ENCODE data around the gene SNX5. TPM values are rescaled to one million over a fixed set of nuclear protein-coding genes. Genes with fewer than 3 reads are reported as not detected.
"Not testable (repeated sequence)": the region's sequence is repeated elsewhere in the genome, so short reads cannot be mapped to it uniquely, and the experiment has no call there.

The SNX5 gene
- total RNA-seq, 4 donors from 2014 or later = 49.8 to 88.8 (median 60.9) TPM

DNA sequence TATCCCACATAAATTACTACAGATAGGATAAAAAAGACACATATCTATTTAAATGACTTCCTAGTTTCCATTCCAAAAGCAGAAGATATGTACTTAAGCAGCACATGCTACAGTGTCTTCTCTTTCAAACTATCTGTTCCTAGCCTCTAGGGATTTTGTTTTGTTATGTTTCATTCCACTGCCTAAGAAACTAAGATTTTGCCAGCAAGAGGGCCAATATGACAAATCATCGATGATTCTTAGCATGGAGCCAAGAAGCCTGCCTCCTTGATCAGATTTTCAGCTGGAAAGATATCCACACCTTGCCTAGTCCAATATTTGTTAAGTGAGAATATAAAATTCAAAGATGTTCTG lies 7.0 kb downstream of the SNX5 start:
- no peak for TF ChIP-seq POLR2A (IDR thresholded peaks at IDR 0.05)
- TF ChIP-seq, protein P1, sequence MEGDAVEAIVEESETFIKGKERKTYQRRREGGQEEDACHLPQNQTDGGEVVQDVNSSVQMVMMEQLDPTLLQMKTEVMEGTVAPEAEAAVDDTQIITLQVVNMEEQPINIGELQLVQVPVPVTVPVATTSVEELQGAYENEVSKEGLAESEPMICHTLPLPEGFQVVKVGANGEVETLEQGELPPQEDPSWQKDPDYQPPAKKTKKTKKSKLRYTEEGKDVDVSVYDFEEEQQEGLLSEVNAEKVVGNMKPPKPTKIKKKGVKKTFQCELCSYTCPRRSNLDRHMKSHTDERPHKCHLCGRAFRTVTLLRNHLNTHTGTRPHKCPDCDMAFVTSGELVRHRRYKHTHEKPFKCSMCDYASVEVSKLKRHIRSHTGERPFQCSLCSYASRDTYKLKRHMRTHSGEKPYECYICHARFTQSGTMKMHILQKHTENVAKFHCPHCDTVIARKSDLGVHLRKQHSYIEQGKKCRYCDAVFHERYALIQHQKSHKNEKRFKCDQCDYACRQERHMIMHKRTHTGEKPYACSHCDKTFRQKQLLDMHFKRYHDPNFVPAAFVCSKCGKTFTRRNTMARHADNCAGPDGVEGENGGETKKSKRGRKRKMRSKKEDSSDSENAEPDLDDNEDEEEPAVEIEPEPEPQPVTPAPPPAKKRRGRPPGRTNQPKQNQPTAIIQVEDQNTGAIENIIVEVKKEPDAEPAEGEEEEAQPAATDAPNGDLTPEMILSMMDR (IDR thresholded peaks at IDR 0.05 in 4 of 5, conservative IDR thresholded peaks at IDR 0.05 in 1 of 5) = no peak
- Histone ChIP-seq H3K27me3 (no peaks in the 10 kb centered on the region), H3K27ac (peak overlapping the region; percentile 49 to 98 (median 62)), H3K36me3 (no peaks in the 10 kb centered on the region), H3K4me1 (peaks cover 82 to 93% of the 10 kb centered on the region in 2 donors), H3K9me3 (no peaks in the 10 kb centered on the region), H3K4me3 (peak overlapping the region in 1 of 4 donors; percentile 0)
- in situ Hi-C loops (cut with MboI; ENCODE audit: low sequenced_read_pairs in 4 of 4) (loop anchor here in 2 of 4 donors (25.0 kb wide), 2 partner anchors 176 to 551 kb away; partner anchors contain the start of genes KAT14 (in 1 of the 2), PET117 (in 1 of the 2) and SEC23B (in 1 of the 2)), intact Hi-C loops (cut with DNase I; ENCODE audit: low total_unique reads) (loop anchor here (10.0 kb wide), 1 partner anchor 503 kb away; the partner anchor contains the start of genes DZANK1 and POLR3F)
- DNase-seq = no peak
- no peak for ATAC-seq

DNA sequence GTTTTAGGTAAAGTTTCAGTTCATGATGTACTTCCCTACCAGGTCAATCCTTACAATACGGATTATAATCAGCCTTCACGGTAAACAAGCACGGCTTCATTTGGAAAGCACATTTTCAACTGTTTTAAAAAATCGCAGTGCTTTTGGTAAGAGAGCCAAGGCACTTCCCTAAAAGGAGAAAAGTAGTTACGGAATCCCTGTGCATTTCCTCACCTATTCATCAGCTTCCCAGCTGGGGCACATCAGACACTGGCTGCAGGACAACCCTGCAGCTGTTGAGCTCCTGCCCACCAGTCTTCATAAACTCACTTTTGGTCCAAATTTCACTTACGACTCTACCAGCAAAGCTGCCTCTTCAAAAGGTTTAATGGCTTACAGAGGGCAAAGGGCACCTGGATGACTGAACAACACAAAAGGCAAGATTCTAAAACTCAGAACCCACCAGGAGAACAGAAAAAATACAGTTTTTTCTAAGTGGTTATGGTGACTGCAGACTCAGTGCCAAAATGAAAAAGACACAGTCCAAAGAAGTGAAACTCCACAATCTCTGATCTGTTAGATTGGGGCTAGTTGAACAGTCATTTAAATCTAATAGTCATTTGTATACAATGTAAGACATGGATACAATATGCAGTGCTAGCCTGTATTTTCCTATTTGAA lies 7.5 kb downstream of the SNX5 start:
- DNase-seq (no peak), ATAC-seq (peak; percentile 40 to 45)
- no peak for TF ChIP-seq POLR2A (IDR thresholded peaks at IDR 0.05)
- Histone ChIP-seq H3K9me3 (no peaks in the 10 kb centered on the region), H3K27me3 (no peaks in the 10 kb centered on the region), H3K4me1 (peaks cover 82 to 88% of the 10 kb centered on the region in 2 donors), H3K4me3 (peak overlapping the region in 1 of 4 donors; percentile 0), H3K27ac (peak overlapping the region; percentile 49 to 98 (median 62)), H3K36me3 (peaks cover 0 to 3% of the 10 kb centered on the region in 2 donors)
- in situ Hi-C loops (cut with MboI; ENCODE audit: low sequenced_read_pairs in 4 of 4) (loop anchor here in 2 of 4 donors (25.0 kb wide), 2 partner anchors 176 to 551 kb away; partner anchors contain the start of genes KAT14 (in 1 of the 2), PET117 (in 1 of the 2) and SEC23B (in 1 of the 2)), intact Hi-C loops (cut with DNase I; ENCODE audit: low total_unique reads) (loop anchor here (10.0 kb wide), 1 partner anchor 504 kb away; the partner anchor contains the start of genes DZANK1 and POLR3F)

DNA sequence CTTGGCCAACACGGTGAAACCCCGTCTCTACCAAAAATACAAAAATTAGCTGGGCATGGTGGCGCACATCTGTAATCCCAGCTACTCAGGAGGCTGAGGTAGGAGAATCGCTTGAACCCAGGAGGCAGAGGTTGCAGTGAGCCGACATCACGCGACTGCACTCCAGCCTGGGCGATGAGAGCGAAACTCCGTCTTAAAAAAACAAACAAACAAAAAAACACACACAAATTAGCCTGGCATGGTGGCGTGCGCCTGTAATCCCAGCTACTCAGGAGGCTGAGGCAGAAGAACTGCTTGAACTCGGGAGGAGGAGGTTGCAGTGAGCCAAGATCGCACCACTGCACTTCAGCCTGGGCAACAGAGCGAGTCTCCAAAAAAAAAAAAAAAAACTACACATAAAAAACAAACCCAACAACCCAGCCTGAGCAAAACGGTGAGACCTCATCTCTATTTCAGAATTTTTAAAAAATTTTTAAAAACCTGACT lies 8.2 kb downstream of the SNX5 start:
- intact Hi-C loops (cut with DNase I; ENCODE audit: low total_unique reads) = loop anchor here (10.0 kb wide), 1 partner anchor 504 kb away; the partner anchor contains the start of genes DZANK1 and POLR3F

DNA sequence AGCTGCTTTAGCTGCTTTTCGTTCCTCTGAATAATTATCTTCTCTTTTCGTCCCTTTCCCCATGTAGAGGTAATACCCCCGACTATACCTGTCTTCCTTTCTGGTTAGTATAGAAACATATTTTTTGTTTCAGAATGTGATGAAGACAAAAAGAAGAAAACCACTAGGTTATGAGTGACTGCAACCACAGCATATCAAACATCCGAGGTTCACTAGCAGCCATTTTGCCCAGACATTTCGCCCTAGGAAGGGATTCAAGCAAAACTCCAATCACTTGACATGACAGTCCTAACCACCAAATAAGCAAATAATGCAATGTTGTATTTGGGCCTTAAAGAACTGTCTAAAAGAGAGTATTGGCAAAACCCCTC lies 9.4 kb downstream of the SNX5 start:
- H3K27me3 ChIP-seq = no peaks in the 10 kb centered on the region
- DNase-seq (no peak), ATAC-seq (no peak)
- H3K4me3 ChIP-seq = no peak overlapping the region
- in situ Hi-C loops (cut with MboI; ENCODE audit: low sequenced_read_pairs in 4 of 4) (loop anchor here in 2 of 4 donors (5.0 to 25.0 kb wide), 3 partner anchors 38 to 553 kb away; partner anchors contain the start of genes KAT14 (in 1 of the 2), PET117 (in 1 of the 2) and SEC23B (in 1 of the 2)), intact Hi-C loops (cut with DNase I; ENCODE audit: low total_unique reads) (loop anchor here (2.0 kb wide), 1 partner anchor 38 kb away; no protein-coding TSS in a partner anchor)
- peak overlapping the region in 3 of 4 donors; percentile 43 to 98 (median 47) for H3K27ac ChIP-seq
- TF ChIP-seq, protein P1 (IDR thresholded peaks at IDR 0.05 in 4 of 5, conservative IDR thresholded peaks at IDR 0.05 in 1 of 5) = no peak
- TF ChIP-seq POLR2A (IDR thresholded peaks at IDR 0.05) = no peak
- no peaks in the 10 kb centered on the region for H3K9me3 ChIP-seq
- H3K4me1 ChIP-seq = peaks cover 69 to 70% of the 10 kb centered on the region in 2 donors
- H3K36me3 ChIP-seq = peaks cover 0 to 21% of the 10 kb centered on the region in 2 donors

More for the DNA sequence above, 8.2 kb downstream of the SNX5 start:
- ATAC-seq, H3K36me3 ChIP-seq, H3K9me3 ChIP-seq, H3K27me3 ChIP-seq, DNase-seq: not testable (repeated sequence)
- peak overlapping the region in 1 of 4 donors; percentile 0 for H3K4me3 ChIP-seq
- in situ Hi-C loops (cut with MboI; ENCODE audit: low sequenced_read_pairs in 4 of 4) = loop anchor here in 2 of 4 donors (25.0 kb wide), 2 partner anchors 177 to 552 kb away; partner anchors contain the start of genes KAT14 (in 1 of the 2), PET117 (in 1 of the 2) and SEC23B (in 1 of the 2)
- peak overlapping the region; percentile 49 to 98 (median 62) for H3K27ac ChIP-seq
- peaks cover 81 to 82% of the 10 kb centered on the region in 2 donors for H3K4me1 ChIP-seq

DNA sequence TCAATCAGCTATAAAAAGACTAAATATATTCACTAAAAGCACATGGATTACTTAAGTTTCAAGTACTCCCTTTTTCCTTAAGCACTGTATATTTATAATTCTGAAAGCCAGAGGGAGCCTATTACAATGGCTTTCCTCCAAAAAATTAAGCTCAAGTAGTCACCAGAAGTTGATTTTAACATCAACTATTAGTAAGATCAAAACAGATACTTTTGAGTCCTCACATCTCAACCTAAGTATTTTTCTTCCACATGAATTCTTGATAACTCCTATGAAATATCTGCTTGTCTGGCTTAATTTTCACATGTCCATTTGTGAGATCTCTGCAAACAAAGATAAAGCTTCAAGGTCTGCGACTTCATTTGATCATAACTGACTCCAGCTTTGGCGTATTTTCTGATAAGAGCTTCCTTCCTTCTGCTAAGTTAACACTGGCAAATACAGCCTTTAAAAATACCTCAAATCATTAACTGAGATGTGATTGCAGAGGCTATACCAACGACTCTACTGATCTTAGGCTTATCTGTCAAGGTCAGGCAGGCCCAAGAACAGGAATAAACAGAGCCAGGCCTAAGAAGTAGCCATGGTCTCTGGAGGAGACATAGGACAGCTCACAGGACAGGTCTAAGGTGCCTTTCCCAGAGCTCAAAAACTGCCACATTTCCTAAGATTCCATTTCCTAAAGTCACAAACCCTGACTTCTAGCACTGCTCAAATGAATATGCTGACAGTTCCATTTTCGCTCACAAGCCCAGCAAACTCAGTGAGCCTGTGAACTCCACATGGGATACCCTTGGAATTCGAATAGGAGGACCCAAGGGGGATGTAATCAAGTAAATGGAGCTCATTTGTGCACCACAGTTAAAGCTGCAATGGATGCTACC lies 10.0 kb downstream of the SNX5 start:
- H3K4me3 ChIP-seq = no peak overlapping the region
- H3K9me3 ChIP-seq = no peaks in the 10 kb centered on the region
- peaks cover 63 to 65% of the 10 kb centered on the region in 2 donors for H3K4me1 ChIP-seq
- no peak for DNase-seq
- intact Hi-C loops (cut with DNase I; ENCODE audit: low total_unique reads) (loop anchor here (2.0 kb wide), 1 partner anchor 38 kb away; no protein-coding TSS in a partner anchor), in situ Hi-C loops (cut with MboI; ENCODE audit: low sequenced_read_pairs in 4 of 4) (loop anchor here in 2 of 4 donors (5.0 to 25.0 kb wide), 3 partner anchors 39 to 554 kb away; partner anchors contain the start of genes KAT14 (in 1 of the 2), PET117 (in 1 of the 2) and SEC23B (in 1 of the 2))
- TF ChIP-seq, protein P1 (IDR thresholded peaks at IDR 0.05 in 4 of 5, conservative IDR thresholded peaks at IDR 0.05 in 1 of 5) = peak in 2 of 5 experiments; percentile 28 to 35
- TF ChIP-seq POLR2A (IDR thresholded peaks at IDR 0.05) = no peak
- peaks cover 0 to 28% of the 10 kb centered on the region in 2 donors for H3K36me3 ChIP-seq
- no peaks in the 10 kb centered on the region for H3K27me3 ChIP-seq
- peak overlapping the region; percentile 22 to 98 (median 45) for H3K27ac ChIP-seq
- ATAC-seq = peak in 1 of 2 donors; percentile 38

Measured in gastrocnemius medialis (tissue), 4 donors.